Panc1 (cell line): ENCODE measurements around the gene PRDX1. TPM values are rescaled to one million over a fixed set of nuclear protein-coding genes. Genes with fewer than 3 reads are reported as not detected.

Experiments used
- ATAC-seq: fragments of 200-7000 bp; cut with Tn5 transposase; 2 replicates; pipeline ENCODE4 v1.9.1; 2020; ENCODE audit warnings: mild to moderate bottlenecking, moderate library complexity
- Bru-seq: library from RNA; stranded (reverse); fragments of 400-500 nt; gene quantifications from one replicate; lab custom pipeline; 2021; lab: Mats Ljungman, UMichigan
- BruChase-seq, 2 experiments: library from RNA; stranded (reverse); fragments of 400-500 nt; gene quantifications; one replicate each; lab custom pipeline; 2021; lab: Mats Ljungman, UMichigan
- BruUV-seq: library from RNA; stranded (reverse); fragments of 400-500 nt; replicated peaks from 2 replicates; lab custom pipeline; 2021; lab: Mats Ljungman, UMichigan
- CTCF ChIA-PET: fragments of 300-600 bp; sonication (Branson Sonifier 250); formaldehyde crosslinking; loops from one replicate; lab custom pipeline; 2022; ENCODE audit warnings: antibody characterized with exemption; lab: Charles Lee
- POLR2A ChIA-PET: fragments of 300-600 bp; sonication (Branson Sonifier 250); formaldehyde crosslinking; loops from one replicate; lab custom pipeline; 2022; ENCODE audit warnings: antibody characterized with exemption; lab: Charles Lee
- DNase-seq: peaks from one replicate; pipeline ENCODE4 v3.0.0-alpha.2; 2010; ENCODE audit warnings: low read depth, low spot score
- H3K27ac ChIP-seq: 2 replicates; pipeline ENCODE4 v1.5.1; 2011; ENCODE audit warnings: mild to moderate bottlenecking, low read length, inconsistent platforms
- H3K27me3 ChIP-seq: fragments of 200-500 bp; sonication (Bioruptor generic); 2 replicates; pipeline ENCODE4 v1.6.0; 2014; ENCODE audit warnings: low read length, inconsistent platforms; ENCODE audit not compliant: control insufficient read depth, insufficient read depth
- H3K36me3 ChIP-seq: fragments of 200-500 bp; sonication (Bioruptor generic); 2 replicates; pipeline ENCODE4 v1.5.1; 2014; ENCODE audit warnings: inconsistent platforms, mild to moderate bottlenecking, low read length, moderate library complexity; ENCODE audit not compliant: control insufficient read depth, insufficient read depth
- H3K4me1 ChIP-seq: 2 replicates; pipeline ENCODE4 v1.5.1; 2011; ENCODE audit warnings: inconsistent platforms, mild to moderate bottlenecking, low read length, moderate library complexity; ENCODE audit not compliant: control insufficient read depth, insufficient read depth
- H3K4me3 ChIP-seq, 2 experiments: 2 replicates each; pipeline ENCODE4 v1.5.1; 2011 to 2012; ENCODE audit warnings: low read depth in 2 of 2, low read length in 2 of 2, mild to moderate bottlenecking in 2 of 2, inconsistent platforms in 1 of 2, moderate library complexity in 1 of 2
- H3K9me3 ChIP-seq: fragments of 200-500 bp; sonication (Bioruptor generic); 2 replicates; pipeline ENCODE4 v1.5.1; 2014; ENCODE audit warnings: low read depth, mild to moderate bottlenecking, inconsistent platforms, low read length, moderate library complexity; ENCODE audit not compliant: control insufficient read depth, insufficient read depth
- POLR2AphosphoS5 ChIP-seq: IDR thresholded peaks from 2 replicates; pipeline ENCODE4 v1.6.1; 2012; ENCODE audit warnings: mild to moderate bottlenecking, low read depth, low read length, moderate library complexity
- SIN3A ChIP-seq: IDR thresholded peaks from 2 replicates; pipeline ENCODE4 v1.6.1; 2012; ENCODE audit warnings: low read depth, mild to moderate bottlenecking, low read length, moderate library complexity, borderline replicate concordance; ENCODE audit not compliant: insufficient read depth
- TCF7L2 ChIP-seq: IDR thresholded peaks from 2 replicates; pipeline ENCODE4 v1.6.1; 2011; ENCODE audit warnings: mild to moderate bottlenecking, low read depth, low read length, inconsistent platforms
- in situ Hi-C: cut with HindIII; loops from 2 replicates; pipeline ENCODE4 v1.10.0; 2016; ENCODE audit warnings: low sequenced_read_pairs, low pct_unique_long_range_greater_than_20kb
- intact Hi-C: fragments of 100-400 bp; cut with micrococcal nuclease; formaldehyde crosslinking; loops from one replicate; pipeline ENCODE4 v1.10.0; 2022; ENCODE audit not compliant: unreplicated experiment
- long read RNA-seq: library from polyadenylated mRNA; unstranded; transcript quantifications from one replicate; pipeline ENCODE4 v2.0.0, GENCODE V29; 2021; ENCODE audit not compliant: unreplicated experiment
- polyA plus RNA-seq: library from polyadenylated mRNA; unstranded; fragments of >200 nt; gene quantifications from one replicate; pipeline ENCODE4 v1.2.1, GENCODE V29; 2012; ENCODE audit warnings: missing spikeins; ENCODE audit not compliant: insufficient read length
- total RNA-seq: library from RNA; stranded (reverse); gene quantifications from one replicate; pipeline ENCODE4 v1.2.1, GENCODE V29; 2021; ENCODE audit not compliant: unreplicated experiment
- TF ChIP-seq, protein P1 (sequence below), 2 experiments: IDR thresholded peaks; 2 replicates each; pipeline ENCODE4 v1.6.1; 2011 to 2012; ENCODE audit warnings: low read depth in 2 of 2, control low read depth in 1 of 2, low read length in 1 of 2, mild to moderate bottlenecking in 1 of 2, moderate library complexity in 1 of 2; ENCODE audit not compliant: insufficient read depth in 1 of 2
- TF ChIP-seq, protein P2 (sequence below): fragments of 450-650 bp; IDR thresholded peaks from 2 replicates; pipeline ENCODE4 v1.5.1; 2017; ENCODE audit warnings: mild to moderate bottlenecking

The PRDX1 gene
- total RNA-seq: 719 TPM
- polyA plus RNA-seq: 654 TPM
- Bru-seq, nascent RNA: percentile 97 among the genes with signal in this experiment
- percentile 97 among the genes with signal in this experiment for BruChase-seq, experiment 1, labeled RNA remaining after a 2-hour chase
- BruChase-seq, experiment 2, labeled RNA remaining after a 6-hour chase: percentile 99 among the genes with signal in this experiment
- long read RNA-seq, transcript PRDX1-202 (6 exons, 1,021 nt): major isoform, 340 of 424 reads
- long read RNA-seq, transcript PRDX1-201 (6 exons, 1,234 nt): minor isoform, 6 of 424 reads
- long read RNA-seq, partial matches to known transcripts: 20 of 424 reads
- long read RNA-seq, other reads (novel, unspliced or antisense): 58 of 424 reads

DNA sequence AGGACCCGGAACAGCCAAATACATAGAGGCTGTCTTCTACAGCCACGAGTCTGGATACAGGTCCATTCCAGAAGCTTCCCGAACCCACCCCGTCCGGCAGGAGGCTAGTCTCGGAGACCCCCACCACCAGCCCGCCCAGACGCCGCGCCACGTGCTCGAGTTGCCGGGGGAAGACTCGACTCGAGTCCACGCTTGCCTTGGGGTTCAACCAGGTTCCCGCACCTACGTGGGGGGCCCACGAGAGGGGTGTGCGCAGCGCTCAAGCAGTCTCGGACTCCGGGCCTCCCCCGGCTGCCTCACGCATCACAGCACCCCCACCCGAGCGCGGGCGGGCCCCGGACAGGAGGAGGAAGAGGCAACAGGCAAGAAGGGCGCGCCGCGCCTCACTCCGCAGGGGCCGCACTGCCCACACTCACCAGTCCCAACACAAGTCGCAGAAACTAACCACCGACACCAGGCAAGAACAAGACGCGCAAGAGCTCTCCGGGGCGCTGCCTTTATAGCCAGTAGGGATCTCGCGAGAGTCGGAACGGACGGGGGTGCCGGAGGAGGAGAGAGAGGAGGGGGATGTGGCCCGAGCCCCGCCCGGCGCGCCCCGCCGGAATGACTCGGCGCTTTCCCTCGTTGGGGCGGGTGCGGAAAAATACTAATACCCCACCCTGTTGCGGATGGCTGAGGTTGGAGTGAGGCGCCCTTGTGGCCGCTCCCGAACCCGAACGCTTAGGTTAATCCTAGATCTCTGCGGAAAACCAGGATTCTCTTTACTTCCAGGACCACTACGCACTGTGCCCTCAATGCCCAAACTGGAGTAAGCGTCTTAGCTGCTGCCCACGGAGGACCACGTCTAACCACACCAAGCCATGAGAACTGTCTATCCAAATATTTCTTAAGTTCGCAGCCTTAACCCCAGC lies at the start of gene PRDX1:
Gene PRDX1, minus strand, starts transcription at position 472 of the 911 bp plus-strand sequence. CDS start 2,841 bp downstream, outside the sequence.
- H3K27ac ChIP-seq: peak within 1 kb of the TSS; percentile 99
- TSS peak; percentile 81 for BruUV-seq
- peaks cover 12% of the 10 kb centered on the region for H3K36me3 ChIP-seq
- ChIA-PET CTCF (interaction anchor here (0.5 to 1.6 kb wide), 2 partner anchors 20 to 47 kb away, joined by 3 to 11 read pairs; no protein-coding TSS in a partner anchor), POLR2A (interaction anchor here (0.6 to 1.6 kb wide), 10 partner anchors 18 to 1677 kb away, joined by 3 to 10 read pairs (median 4); partner anchors contain the start of genes AKR1A1, CCDC163 and MMACHC)
- in situ Hi-C loops: no loop called here
- peak within 1 kb of the TSS; percentile 92 to 98 for H3K4me3 ChIP-seq
- H3K9me3 ChIP-seq: no peaks in the 10 kb centered on the region
- DNase-seq (peak; percentile 84), ATAC-seq (peak; percentile 93)
- H3K4me1 ChIP-seq: peaks cover 21% of the 10 kb centered on the region
- intact Hi-C loops: loop anchor here (5.0 kb wide), 1 partner anchor 36 kb away; no protein-coding TSS in a partner anchor
- H3K27me3 ChIP-seq: no peaks in the 10 kb centered on the region
- TF ChIP-seq, protein P1, sequence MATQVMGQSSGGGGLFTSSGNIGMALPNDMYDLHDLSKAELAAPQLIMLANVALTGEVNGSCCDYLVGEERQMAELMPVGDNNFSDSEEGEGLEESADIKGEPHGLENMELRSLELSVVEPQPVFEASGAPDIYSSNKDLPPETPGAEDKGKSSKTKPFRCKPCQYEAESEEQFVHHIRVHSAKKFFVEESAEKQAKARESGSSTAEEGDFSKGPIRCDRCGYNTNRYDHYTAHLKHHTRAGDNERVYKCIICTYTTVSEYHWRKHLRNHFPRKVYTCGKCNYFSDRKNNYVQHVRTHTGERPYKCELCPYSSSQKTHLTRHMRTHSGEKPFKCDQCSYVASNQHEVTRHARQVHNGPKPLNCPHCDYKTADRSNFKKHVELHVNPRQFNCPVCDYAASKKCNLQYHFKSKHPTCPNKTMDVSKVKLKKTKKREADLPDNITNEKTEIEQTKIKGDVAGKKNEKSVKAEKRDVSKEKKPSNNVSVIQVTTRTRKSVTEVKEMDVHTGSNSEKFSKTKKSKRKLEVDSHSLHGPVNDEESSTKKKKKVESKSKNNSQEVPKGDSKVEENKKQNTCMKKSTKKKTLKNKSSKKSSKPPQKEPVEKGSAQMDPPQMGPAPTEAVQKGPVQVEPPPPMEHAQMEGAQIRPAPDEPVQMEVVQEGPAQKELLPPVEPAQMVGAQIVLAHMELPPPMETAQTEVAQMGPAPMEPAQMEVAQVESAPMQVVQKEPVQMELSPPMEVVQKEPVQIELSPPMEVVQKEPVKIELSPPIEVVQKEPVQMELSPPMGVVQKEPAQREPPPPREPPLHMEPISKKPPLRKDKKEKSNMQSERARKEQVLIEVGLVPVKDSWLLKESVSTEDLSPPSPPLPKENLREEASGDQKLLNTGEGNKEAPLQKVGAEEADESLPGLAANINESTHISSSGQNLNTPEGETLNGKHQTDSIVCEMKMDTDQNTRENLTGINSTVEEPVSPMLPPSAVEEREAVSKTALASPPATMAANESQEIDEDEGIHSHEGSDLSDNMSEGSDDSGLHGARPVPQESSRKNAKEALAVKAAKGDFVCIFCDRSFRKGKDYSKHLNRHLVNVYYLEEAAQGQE (IDR thresholded peaks at IDR 0.05; ENCODE audit: insufficient read depth in 1 of 2, low read depth in 2 of 2, low read length in 1 of 2): peak in 1 of 2 experiments; percentile 36; a peak in 1 of 4 replicates
- TF ChIP-seq, protein P2, sequence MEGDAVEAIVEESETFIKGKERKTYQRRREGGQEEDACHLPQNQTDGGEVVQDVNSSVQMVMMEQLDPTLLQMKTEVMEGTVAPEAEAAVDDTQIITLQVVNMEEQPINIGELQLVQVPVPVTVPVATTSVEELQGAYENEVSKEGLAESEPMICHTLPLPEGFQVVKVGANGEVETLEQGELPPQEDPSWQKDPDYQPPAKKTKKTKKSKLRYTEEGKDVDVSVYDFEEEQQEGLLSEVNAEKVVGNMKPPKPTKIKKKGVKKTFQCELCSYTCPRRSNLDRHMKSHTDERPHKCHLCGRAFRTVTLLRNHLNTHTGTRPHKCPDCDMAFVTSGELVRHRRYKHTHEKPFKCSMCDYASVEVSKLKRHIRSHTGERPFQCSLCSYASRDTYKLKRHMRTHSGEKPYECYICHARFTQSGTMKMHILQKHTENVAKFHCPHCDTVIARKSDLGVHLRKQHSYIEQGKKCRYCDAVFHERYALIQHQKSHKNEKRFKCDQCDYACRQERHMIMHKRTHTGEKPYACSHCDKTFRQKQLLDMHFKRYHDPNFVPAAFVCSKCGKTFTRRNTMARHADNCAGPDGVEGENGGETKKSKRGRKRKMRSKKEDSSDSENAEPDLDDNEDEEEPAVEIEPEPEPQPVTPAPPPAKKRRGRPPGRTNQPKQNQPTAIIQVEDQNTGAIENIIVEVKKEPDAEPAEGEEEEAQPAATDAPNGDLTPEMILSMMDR: no peak
- TF ChIP-seq POLR2AphosphoS5 (peak; percentile 100), SIN3A (peak; percentile 99)

DNA sequence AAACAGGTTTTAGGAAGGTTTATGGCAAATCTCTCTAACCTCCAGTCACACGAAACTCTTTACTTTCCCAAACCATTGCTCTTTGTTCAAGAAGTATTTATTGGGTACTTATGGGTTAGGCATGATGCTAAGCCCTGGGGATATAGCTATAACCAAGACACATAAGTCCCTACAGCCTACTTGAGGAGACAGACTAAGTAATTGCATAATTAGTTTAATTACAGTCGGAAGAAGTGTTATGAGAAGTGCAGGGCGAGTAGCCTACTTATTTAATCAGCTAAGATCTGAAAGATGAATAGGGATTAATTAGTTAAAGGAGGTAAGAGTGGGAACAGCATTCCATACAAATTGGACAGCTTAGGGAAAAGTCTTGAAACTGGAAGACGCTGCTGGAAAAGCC lies 48.9 kb upstream of the PRDX1 start:
- CTCF ChIA-PET: no interaction called here
- POLR2A ChIA-PET: no interaction called here
- in situ Hi-C loops (no loop called here), intact Hi-C loops (loop anchor here (1.0 kb wide), 1 partner anchor 58 kb away; no protein-coding TSS in a partner anchor)
- no peak overlapping the region for H3K4me3 ChIP-seq
- no peaks in the 10 kb centered on the region for H3K27me3 ChIP-seq
- no TSS peak for BruUV-seq
- no peak overlapping the region for H3K27ac ChIP-seq
- ATAC-seq (no peak), DNase-seq (no peak)
- TF ChIP-seq, protein P1 (IDR thresholded peaks at IDR 0.05; ENCODE audit: insufficient read depth in 1 of 2, low read depth in 2 of 2, low read length in 1 of 2): no peak
- no peak for TF ChIP-seq TCF7L2
- no peak for TF ChIP-seq SIN3A
- no peak for TF ChIP-seq POLR2AphosphoS5
- TF ChIP-seq, protein P2: no peak
- H3K9me3 ChIP-seq: no peaks in the 10 kb centered on the region
- H3K36me3 ChIP-seq: peaks cover 15% of the 10 kb centered on the region
- no peaks in the 10 kb centered on the region for H3K4me1 ChIP-seq
